ENCODE data around the gene PLCD1.

The PLCD1 gene

DNA sequence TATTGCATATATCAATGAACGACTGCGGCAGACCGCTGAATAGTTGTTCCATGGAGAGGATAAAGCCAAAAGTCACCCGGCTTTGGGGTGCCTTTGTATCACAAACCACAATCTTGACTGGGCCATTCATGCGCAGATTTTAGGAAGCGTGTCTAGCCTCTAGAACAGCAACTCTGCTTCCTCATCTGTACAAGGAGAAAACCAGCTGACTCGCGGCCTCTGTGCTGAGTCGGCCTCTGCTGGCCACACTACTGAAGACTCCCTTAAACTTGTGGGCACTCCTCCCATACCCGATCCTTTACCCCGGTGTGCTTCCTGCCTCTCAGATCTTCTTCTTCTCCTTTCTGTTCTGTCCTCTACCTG is 10.4 kb upstream of the PLCD1 start:
- ATAC-seq: peak; percentile 48; the same call in 1 of the 3 replicates

DNA sequence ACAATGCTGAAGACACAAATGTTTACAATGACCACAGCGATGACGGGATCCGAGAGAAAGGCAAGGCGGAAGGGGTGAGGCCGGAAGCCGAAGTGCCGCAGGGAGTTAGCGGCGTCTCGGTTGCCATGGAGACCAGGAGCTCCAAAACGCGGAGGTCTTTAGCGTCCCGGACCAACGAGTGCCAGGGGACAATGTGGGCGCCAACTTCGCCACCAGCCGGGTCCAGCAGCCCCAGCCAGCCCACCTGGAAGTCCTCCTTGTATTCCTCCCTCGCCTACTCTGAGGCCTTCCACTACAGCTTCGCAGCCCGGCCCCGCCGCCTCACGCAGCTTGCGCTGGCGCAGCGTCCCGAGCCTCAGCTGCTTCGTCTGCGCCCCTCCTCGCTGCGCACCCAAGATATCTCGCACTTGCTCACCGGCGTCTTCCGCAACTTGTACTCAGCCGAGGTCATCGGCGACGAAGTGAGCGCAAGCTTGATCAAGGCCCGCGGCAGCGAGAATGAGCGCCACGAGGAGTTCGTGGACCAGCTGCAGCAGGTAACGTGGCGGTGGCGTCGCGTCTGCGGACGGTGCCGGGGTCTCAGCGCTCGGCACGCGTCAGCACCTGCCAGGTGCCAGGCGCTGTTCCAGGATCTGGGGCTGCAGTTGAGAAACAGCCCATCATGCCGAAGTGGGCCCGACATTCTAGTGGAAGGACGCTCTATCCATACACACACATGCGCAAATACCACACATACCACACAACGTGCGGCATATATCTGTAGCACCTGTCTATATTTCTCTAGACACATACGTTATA is 9.9 kb upstream of the PLCD1 start, which contains the start of gene DLEC1:
Gene DLEC1, plus strand, starts transcription at position 108 of the 798 bp plus-strand sequence. Its CDS starts 18 bp downstream, at position 126.
- TF ChIP-seq PPARA (CRISPR knock-in tag; IDR thresholded peaks at IDR 0.05; ENCODE audit: borderline replicate concordance) (no peak), ZC3H10 (CRISPR knock-in tag; IDR thresholded peaks at IDR 0.05) (no peak), ZNF8 (CRISPR knock-in tag; IDR thresholded peaks at IDR 0.05) (no peak), CSRNP3 (CRISPR knock-in tag; IDR thresholded peaks at IDR 0.05) (no peak), ISL1 (CRISPR knock-in tag; IDR thresholded peaks at IDR 0.05) (no peak), BACH2 (CRISPR knock-in tag; IDR thresholded peaks at IDR 0.05; ENCODE audit: borderline replicate concordance) (no peak), SNAI2 (CRISPR knock-in tag; IDR thresholded peaks at IDR 0.05) (no peak), RARB (CRISPR knock-in tag; IDR thresholded peaks at IDR 0.05) (no peak), ESRRG (CRISPR knock-in tag; IDR thresholded peaks at IDR 0.05) (no peak)
- TF ChIP-seq, protein P1, sequence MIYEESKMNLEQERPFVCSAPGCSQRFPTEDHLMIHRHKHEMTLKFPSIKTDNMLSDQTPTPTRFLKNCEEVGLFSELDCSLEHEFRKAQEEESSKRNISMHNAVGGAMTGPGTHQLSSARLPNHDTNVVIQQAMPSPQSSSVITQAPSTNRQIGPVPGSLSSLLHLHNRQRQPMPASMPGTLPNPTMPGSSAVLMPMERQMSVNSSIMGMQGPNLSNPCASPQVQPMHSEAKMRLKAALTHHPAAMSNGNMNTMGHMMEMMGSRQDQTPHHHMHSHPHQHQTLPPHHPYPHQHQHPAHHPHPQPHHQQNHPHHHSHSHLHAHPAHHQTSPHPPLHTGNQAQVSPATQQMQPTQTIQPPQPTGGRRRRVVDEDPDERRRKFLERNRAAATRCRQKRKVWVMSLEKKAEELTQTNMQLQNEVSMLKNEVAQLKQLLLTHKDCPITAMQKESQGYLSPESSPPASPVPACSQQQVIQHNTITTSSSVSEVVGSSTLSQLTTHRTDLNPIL (CRISPR knock-in tag; IDR thresholded peaks at IDR 0.05; ENCODE audit: low read depth): no peak
- TF ChIP-seq, protein P2, sequence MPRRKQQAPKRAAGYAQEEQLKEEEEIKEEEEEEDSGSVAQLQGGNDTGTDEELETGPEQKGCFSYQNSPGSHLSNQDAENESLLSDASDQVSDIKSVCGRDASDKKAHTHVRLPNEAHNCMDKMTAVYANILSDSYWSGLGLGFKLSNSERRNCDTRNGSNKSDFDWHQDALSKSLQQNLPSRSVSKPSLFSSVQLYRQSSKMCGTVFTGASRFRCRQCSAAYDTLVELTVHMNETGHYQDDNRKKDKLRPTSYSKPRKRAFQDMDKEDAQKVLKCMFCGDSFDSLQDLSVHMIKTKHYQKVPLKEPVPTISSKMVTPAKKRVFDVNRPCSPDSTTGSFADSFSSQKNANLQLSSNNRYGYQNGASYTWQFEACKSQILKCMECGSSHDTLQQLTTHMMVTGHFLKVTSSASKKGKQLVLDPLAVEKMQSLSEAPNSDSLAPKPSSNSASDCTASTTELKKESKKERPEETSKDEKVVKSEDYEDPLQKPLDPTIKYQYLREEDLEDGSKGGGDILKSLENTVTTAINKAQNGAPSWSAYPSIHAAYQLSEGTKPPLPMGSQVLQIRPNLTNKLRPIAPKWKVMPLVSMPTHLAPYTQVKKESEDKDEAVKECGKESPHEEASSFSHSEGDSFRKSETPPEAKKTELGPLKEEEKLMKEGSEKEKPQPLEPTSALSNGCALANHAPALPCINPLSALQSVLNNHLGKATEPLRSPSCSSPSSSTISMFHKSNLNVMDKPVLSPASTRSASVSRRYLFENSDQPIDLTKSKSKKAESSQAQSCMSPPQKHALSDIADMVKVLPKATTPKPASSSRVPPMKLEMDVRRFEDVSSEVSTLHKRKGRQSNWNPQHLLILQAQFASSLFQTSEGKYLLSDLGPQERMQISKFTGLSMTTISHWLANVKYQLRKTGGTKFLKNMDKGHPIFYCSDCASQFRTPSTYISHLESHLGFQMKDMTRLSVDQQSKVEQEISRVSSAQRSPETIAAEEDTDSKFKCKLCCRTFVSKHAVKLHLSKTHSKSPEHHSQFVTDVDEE (CRISPR knock-in tag; IDR thresholded peaks at IDR 0.05): no peak
- TF ChIP-seq, protein P3, sequence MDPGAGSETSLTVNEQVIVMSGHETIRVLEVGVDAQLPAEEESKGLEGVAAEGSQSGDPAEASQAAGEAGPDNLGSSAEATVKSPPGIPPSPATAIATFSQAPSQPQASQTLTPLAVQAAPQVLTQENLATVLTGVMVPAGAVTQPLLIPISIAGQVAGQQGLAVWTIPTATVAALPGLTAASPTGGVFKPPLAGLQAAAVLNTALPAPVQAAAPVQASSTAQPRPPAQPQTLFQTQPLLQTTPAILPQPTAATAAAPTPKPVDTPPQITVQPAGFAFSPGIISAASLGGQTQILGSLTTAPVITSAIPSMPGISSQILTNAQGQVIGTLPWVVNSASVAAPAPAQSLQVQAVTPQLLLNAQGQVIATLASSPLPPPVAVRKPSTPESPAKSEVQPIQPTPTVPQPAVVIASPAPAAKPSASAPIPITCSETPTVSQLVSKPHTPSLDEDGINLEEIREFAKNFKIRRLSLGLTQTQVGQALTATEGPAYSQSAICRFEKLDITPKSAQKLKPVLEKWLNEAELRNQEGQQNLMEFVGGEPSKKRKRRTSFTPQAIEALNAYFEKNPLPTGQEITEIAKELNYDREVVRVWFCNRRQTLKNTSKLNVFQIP (CRISPR knock-in tag; IDR thresholded peaks at IDR 0.05; ENCODE audit: borderline replicate concordance, low read depth): no peak

More for the DNA sequence above, 10.4 kb upstream of the PLCD1 start:
- TF ChIP-seq TCF4 (CRISPR knock-in tag; IDR thresholded peaks at IDR 0.05; ENCODE audit: borderline replicate concordance) (no peak), CSDC2 (CRISPR knock-in tag; IDR thresholded peaks at IDR 0.05) (no peak), ZFP30 (CRISPR knock-in tag; IDR thresholded peaks at IDR 0.05) (no peak), ISL1 (CRISPR knock-in tag; IDR thresholded peaks at IDR 0.05) (no peak), ZNF70 (CRISPR knock-in tag; IDR thresholded peaks at IDR 0.05) (no peak), SNAI2 (CRISPR knock-in tag; IDR thresholded peaks at IDR 0.05) (no peak), ESRRG (CRISPR knock-in tag; IDR thresholded peaks at IDR 0.05) (no peak), ZNF565 (CRISPR knock-in tag; conservative IDR thresholded peaks at IDR 0.05; ENCODE audit: low read depth) (no peak), RARB (CRISPR knock-in tag; IDR thresholded peaks at IDR 0.05) (no peak), ZNF8 (CRISPR knock-in tag; IDR thresholded peaks at IDR 0.05) (no peak), TOX (CRISPR knock-in tag; IDR thresholded peaks at IDR 0.05; ENCODE audit: borderline replicate concordance) (no peak), GLIS3 (CRISPR knock-in tag; IDR thresholded peaks at IDR 0.05) (no peak), ARNTL (CRISPR knock-in tag; IDR thresholded peaks at IDR 0.05; ENCODE audit: borderline replicate concordance, low read depth) (no peak), OSR1 (CRISPR knock-in tag; IDR thresholded peaks at IDR 0.05) (no peak)
- TF ChIP-seq, protein P2 (CRISPR knock-in tag; IDR thresholded peaks at IDR 0.05): no peak
- TF ChIP-seq, protein P3 (CRISPR knock-in tag; IDR thresholded peaks at IDR 0.05; ENCODE audit: borderline replicate concordance, low read depth): no peak

More for the DNA sequence above, 9.9 kb upstream of the PLCD1 start, which contains the start of gene DLEC1:
- ATAC-seq: no peak

Data from SK-N-SH treated with all-trans-retinoic acid at 6 μM for 48 hours (cell line).